NCI-H1436 (cell line): ENCODE data around the gene PRR19.

Source experiments
- DNase-seq: peaks from one replicate; lab custom pipeline; 2025; lab: John Stamatoyannopoulos, UW

PRR19 gene

GRCh38 chr19:42349378-42350107 lies 47.6 kb downstream of the PRR19 start:
- no peak for DNase-seq

GRCh38 chr19:42350417-42350816 lies 48.5 kb downstream of the PRR19 start:
- no peak for DNase-seq

- no peak for DNase-seq
Measured at GRCh38 chr19:42351079-42351735, 49.3 kb downstream of the PRR19 start.

- peak; percentile 82 for DNase-seq
Measured at GRCh38 chr19:42352301-42353259, 50.6 kb downstream of the PRR19 start.

GRCh38 chr19:42353341-42354015 lies 51.5 kb downstream of the PRR19 start:
- no peak for DNase-seq

- DNase-seq: no peak
Measured at GRCh38 chr19:42355896-42356295, 54.0 kb downstream of the PRR19 start.

- DNase-seq: no peak
Measured at GRCh38 chr19:42356686-42357085, 54.8 kb downstream of the PRR19 start.

GRCh38 chr19:42357290-42357689 lies 55.4 kb downstream of the PRR19 start:
- no peak for DNase-seq
